ENCODE data around the gene C11orf97. TPM values are rescaled to one million over a fixed set of nuclear protein-coding genes. Genes with fewer than 3 reads are reported as not detected.

Gene C11orf97
- total and polyA plus RNA-seq, 2 experiments from 2014 or later, result not detected

- H3K4me2 ChIP-seq, result peak overlapping the region; percentile 95
- DNase-seq (ENCODE audit: low spot score) (no peak), ATAC-seq (no peak)
- no peak overlapping the region for H3K27ac Mint-ChIP-seq
- peaks cover 21% of the 10 kb centered on the region for H3K4me1 Mint-ChIP-seq
- peak overlapping the region; percentile 35; the same call in 1 of the 3 replicates for H3K4me3 Mint-ChIP-seq
- H3K4me1 ChIP-seq (ENCODE audit: insufficient read depth), result peaks cover 20% of the 10 kb centered on the region
- H3K27me3 Mint-ChIP-seq (ENCODE audit: insufficient read depth, low read depth, poor library complexity), result peaks cover 30% of the 10 kb centered on the region
- peaks cover 2% of the 10 kb centered on the region; the same call in 2 of the 3 replicates for H3K9me3 Mint-ChIP-seq
- peaks cover 5% of the 10 kb centered on the region for H3K79me2 ChIP-seq (replicated peaks; ENCODE audit: insufficient read depth)
- H3K4me3 ChIP-seq, result peak overlapping the region; percentile 83
- peaks cover 13% of the 10 kb centered on the region for H4K20me1 ChIP-seq (replicated peaks; ENCODE audit: insufficient read depth)
- H3F3A ChIP-seq (replicated peaks; ENCODE audit: low read depth), result peaks cover 9% of the 10 kb centered on the region; the same call in 1 of the 2 replicates
- H3K9me2 ChIP-seq (ENCODE audit: insufficient read depth), result no peaks in the 10 kb centered on the region
- H3K27me3 ChIP-seq (ENCODE audit: insufficient read depth), result peaks cover 54% of the 10 kb centered on the region
- no peak overlapping the region for H2AFZ ChIP-seq
- H3K36me3 Mint-ChIP-seq (ENCODE audit: low read depth), result no peaks in the 10 kb centered on the region
- H3K27ac ChIP-seq (ENCODE audit: low read depth), result no peak overlapping the region
- TF ChIP-seq ZNF114 (CRISPR knock-in tag; IDR thresholded peaks at IDR 0.05), result no peak
- no peak for TF ChIP-seq CREB1 (CRISPR knock-in tag; IDR thresholded peaks at IDR 0.05; ENCODE audit: low read depth)
- no peak for TF ChIP-seq POLR2AphosphoS5 (IDR thresholded peaks at IDR 0.05; ENCODE audit: low read depth)
- TF ChIP-seq ZNF462 (CRISPR knock-in tag; IDR thresholded peaks at IDR 0.05), result no peak
- no peaks in the 10 kb centered on the region for H3K36me3 ChIP-seq (ENCODE audit: insufficient read depth)
Observed at GRCh38 chr11:94546886-94547285, 34.6 kb downstream of the C11orf97 start.

GRCh38 chr11:94549146-94549545 lies 36.9 kb downstream of the C11orf97 start:
- no peak overlapping the region for H2AFZ ChIP-seq
- H3K79me2 ChIP-seq (replicated peaks; ENCODE audit: insufficient read depth), result peaks cover 5% of the 10 kb centered on the region
- H3K4me2 ChIP-seq, result no peak overlapping the region
- peaks cover 13% of the 10 kb centered on the region for H3K4me1 ChIP-seq (ENCODE audit: insufficient read depth)
- no peaks in the 10 kb centered on the region for H3F3A ChIP-seq (replicated peaks; ENCODE audit: low read depth)
- Mint-ChIP-seq H3K4me3 (no peak overlapping the region), H3K27ac (no peak overlapping the region), H3K36me3 (ENCODE audit: low read depth) (no peaks in the 10 kb centered on the region), H3K27me3 (ENCODE audit: insufficient read depth, low read depth, poor library complexity) (peaks cover 19% of the 10 kb centered on the region), H3K9me3 (no peaks in the 10 kb centered on the region), H3K4me1 (peaks cover 12% of the 10 kb centered on the region; the same call in 2 of the 3 replicates)
- H3K27ac ChIP-seq (ENCODE audit: low read depth), result no peak overlapping the region
- peaks cover 13% of the 10 kb centered on the region for H4K20me1 ChIP-seq (replicated peaks; ENCODE audit: insufficient read depth)
- H3K36me3 ChIP-seq (ENCODE audit: insufficient read depth), result no peaks in the 10 kb centered on the region
- no peak for ATAC-seq
- no peak for DNase-seq (ENCODE audit: low spot score)
- no peaks in the 10 kb centered on the region for H3K9me2 ChIP-seq (ENCODE audit: insufficient read depth)
- peaks cover 37% of the 10 kb centered on the region for H3K27me3 ChIP-seq (ENCODE audit: insufficient read depth)
- H3K4me3 ChIP-seq, result no peak overlapping the region
- TF ChIP-seq ZNF114 (CRISPR knock-in tag; IDR thresholded peaks at IDR 0.05) (no peak), CTCF (conservative IDR thresholded peaks at IDR 0.05; ENCODE audit: low read depth in 2 of 2) (no peak), NANOG (IDR thresholded peaks at IDR 0.05; ENCODE audit: borderline replicate concordance) (no peak), REST (IDR thresholded peaks at IDR 0.05; ENCODE audit: unreplicated experiment) (no peak), EZH2phosphoT487 (IDR thresholded peaks at IDR 0.05; ENCODE audit: unreplicated experiment) (no peak)

Data from GM23338 (cell line).